ENCODE measurements around the gene SLX1A. TPM values are rescaled to one million over a fixed set of nuclear protein-coding genes. Genes with fewer than 3 reads are reported as not detected.
"Not testable (repeated sequence)": the region's sequence is repeated elsewhere in the genome, so short reads cannot be mapped to it uniquely, and the experiment has no call there.

SLX1A gene
- total RNA-seq, 1 experiment from 2014 or later: 53.2 TPM

- TF ChIP-seq, protein P1, sequence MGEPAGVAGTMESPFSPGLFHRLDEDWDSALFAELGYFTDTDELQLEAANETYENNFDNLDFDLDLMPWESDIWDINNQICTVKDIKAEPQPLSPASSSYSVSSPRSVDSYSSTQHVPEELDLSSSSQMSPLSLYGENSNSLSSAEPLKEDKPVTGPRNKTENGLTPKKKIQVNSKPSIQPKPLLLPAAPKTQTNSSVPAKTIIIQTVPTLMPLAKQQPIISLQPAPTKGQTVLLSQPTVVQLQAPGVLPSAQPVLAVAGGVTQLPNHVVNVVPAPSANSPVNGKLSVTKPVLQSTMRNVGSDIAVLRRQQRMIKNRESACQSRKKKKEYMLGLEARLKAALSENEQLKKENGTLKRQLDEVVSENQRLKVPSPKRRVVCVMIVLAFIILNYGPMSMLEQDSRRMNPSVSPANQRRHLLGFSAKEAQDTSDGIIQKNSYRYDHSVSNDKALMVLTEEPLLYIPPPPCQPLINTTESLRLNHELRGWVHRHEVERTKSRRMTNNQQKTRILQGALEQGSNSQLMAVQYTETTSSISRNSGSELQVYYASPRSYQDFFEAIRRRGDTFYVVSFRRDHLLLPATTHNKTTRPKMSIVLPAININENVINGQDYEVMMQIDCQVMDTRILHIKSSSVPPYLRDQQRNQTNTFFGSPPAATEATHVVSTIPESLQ (CRISPR knock-in tag; IDR thresholded peaks at IDR 0.05): 0 out of 2 replicates have a peak, but pooled peaks have one; percentile 14
- TF ChIP-seq ZNF138 (CRISPR knock-in tag; conservative IDR thresholded peaks at IDR 0.05): no peak
Measured at GRCh38 chr16:30186782-30187555, 6.7 kb upstream of the SLX1A start (continued).

GRCh38 chr16:30187556-30187865, 6.2 kb upstream of the SLX1A start:
- no peak for DNase-seq (ENCODE audit: low spot score)
- Mint-ChIP-seq H3K27me3 (ENCODE audit: low read depth) (peaks cover 17% of the 10 kb centered on the region), H3K9me3 (no peaks in the 10 kb centered on the region), H3K4me3 (no peak overlapping the region), H3K27ac (no peak overlapping the region), H3K36me3 (no peaks in the 10 kb centered on the region), H3K4me1 (peaks cover 7% of the 10 kb centered on the region)
- ChIA-PET POLR2A (no interaction called here), CTCF (interaction anchor here (0.6 to 4.8 kb wide), 10 partner anchors 9 to 447 kb away, joined by 3 to 21 read pairs (median 4); partner anchors contain the start of genes TBX6, YPEL3 and ZNF771)
- ATAC-seq: no peak
- TF ChIP-seq STAT6 (CRISPR knock-in tag; conservative IDR thresholded peaks at IDR 0.05; ENCODE audit: low read depth) (no peak), ESRRA (CRISPR knock-in tag; IDR thresholded peaks at IDR 0.05; ENCODE audit: borderline replicate concordance) (no peak), EMX1 (CRISPR knock-in tag; IDR thresholded peaks at IDR 0.05) (no peak), NFE2L1 (CRISPR knock-in tag; IDR thresholded peaks at IDR 0.05) (no peak)
- TF ChIP-seq, protein P2, sequence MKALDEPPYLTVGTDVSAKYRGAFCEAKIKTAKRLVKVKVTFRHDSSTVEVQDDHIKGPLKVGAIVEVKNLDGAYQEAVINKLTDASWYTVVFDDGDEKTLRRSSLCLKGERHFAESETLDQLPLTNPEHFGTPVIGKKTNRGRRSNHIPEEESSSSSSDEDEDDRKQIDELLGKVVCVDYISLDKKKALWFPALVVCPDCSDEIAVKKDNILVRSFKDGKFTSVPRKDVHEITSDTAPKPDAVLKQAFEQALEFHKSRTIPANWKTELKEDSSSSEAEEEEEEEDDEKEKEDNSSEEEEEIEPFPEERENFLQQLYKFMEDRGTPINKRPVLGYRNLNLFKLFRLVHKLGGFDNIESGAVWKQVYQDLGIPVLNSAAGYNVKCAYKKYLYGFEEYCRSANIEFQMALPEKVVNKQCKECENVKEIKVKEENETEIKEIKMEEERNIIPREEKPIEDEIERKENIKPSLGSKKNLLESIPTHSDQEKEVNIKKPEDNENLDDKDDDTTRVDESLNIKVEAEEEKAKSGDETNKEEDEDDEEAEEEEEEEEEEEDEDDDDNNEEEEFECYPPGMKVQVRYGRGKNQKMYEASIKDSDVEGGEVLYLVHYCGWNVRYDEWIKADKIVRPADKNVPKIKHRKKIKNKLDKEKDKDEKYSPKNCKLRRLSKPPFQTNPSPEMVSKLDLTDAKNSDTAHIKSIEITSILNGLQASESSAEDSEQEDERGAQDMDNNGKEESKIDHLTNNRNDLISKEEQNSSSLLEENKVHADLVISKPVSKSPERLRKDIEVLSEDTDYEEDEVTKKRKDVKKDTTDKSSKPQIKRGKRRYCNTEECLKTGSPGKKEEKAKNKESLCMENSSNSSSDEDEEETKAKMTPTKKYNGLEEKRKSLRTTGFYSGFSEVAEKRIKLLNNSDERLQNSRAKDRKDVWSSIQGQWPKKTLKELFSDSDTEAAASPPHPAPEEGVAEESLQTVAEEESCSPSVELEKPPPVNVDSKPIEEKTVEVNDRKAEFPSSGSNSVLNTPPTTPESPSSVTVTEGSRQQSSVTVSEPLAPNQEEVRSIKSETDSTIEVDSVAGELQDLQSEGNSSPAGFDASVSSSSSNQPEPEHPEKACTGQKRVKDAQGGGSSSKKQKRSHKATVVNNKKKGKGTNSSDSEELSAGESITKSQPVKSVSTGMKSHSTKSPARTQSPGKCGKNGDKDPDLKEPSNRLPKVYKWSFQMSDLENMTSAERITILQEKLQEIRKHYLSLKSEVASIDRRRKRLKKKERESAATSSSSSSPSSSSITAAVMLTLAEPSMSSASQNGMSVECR (CRISPR knock-in tag; IDR thresholded peaks at IDR 0.05; ENCODE audit: borderline replicate concordance): no peak
- TF ChIP-seq, protein P3, sequence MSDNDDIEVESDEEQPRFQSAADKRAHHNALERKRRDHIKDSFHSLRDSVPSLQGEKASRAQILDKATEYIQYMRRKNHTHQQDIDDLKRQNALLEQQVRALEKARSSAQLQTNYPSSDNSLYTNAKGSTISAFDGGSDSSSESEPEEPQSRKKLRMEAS (CRISPR knock-in tag; IDR thresholded peaks at IDR 0.05): 0 out of 2 replicates have a peak, but pooled peaks have one; percentile 1

- H3K4me3 Mint-ChIP-seq: no peak overlapping the region
- POLR2A ChIA-PET: no interaction called here
Measured at GRCh38 chr16:30187971-30188561, 5.6 kb upstream of the SLX1A start.

GRCh38 chr16:30191158-30191557, 2.5 kb upstream of the SLX1A start:
- H3K4me1 Mint-ChIP-seq; ATAC-seq; DNase-seq (ENCODE audit: low spot score); CTCF ChIA-PET; H3K27ac Mint-ChIP-seq; H3K4me3 Mint-ChIP-seq; H3K27me3 Mint-ChIP-seq (ENCODE audit: low read depth); H3K9me3 Mint-ChIP-seq; H3K36me3 Mint-ChIP-seq; POLR2A ChIA-PET: not testable (repeated sequence)

More at GRCh38 chr16:30187971-30188561, 5.6 kb upstream of the SLX1A start:
- H3K36me3 Mint-ChIP-seq: no peaks in the 10 kb centered on the region
- CTCF ChIA-PET: interaction anchor here (0.6 to 4.8 kb wide), 10 partner anchors 10 to 446 kb away, joined by 3 to 21 read pairs (median 4); partner anchors contain the start of genes TBX6, YPEL3 and ZNF771
- H3K27ac Mint-ChIP-seq: no peak overlapping the region
- TF ChIP-seq NR3C1 (CRISPR knock-in tag; conservative IDR thresholded peaks at IDR 0.05; ENCODE audit: low read depth): no peak
- H3K27me3 Mint-ChIP-seq (ENCODE audit: low read depth): peaks cover 14% of the 10 kb centered on the region
- no peak for DNase-seq (ENCODE audit: low spot score)
- ATAC-seq: no peak
- H3K4me1 Mint-ChIP-seq: peaks cover 7% of the 10 kb centered on the region
- no peaks in the 10 kb centered on the region for H3K9me3 Mint-ChIP-seq

DNA sequence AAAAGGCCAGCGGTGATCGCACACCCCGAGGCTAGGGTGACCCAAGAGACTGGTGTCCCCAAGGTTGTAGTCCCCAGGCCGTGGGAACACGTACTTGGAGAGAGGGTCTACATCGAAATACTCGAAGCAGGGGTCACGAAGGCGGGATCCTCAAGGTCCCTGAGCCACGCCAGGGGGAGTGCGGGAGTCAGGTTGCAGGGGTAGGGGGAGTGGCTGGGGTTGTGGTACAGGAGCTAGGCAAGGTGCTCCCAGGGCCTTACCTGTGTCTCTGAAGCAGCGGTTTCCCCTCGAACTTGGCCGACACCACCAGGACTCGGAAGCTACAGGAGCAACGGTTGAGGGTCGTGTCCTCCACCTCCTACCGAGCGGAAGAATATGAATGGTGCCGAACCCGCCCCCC, 577 bp upstream of the SLX1A start:
- H3K36me3 Mint-ChIP-seq; H3K4me1 Mint-ChIP-seq; CTCF ChIA-PET; H3K27me3 Mint-ChIP-seq (ENCODE audit: low read depth); DNase-seq (ENCODE audit: low spot score); H3K27ac Mint-ChIP-seq; H3K4me3 Mint-ChIP-seq; POLR2A ChIA-PET; H3K9me3 Mint-ChIP-seq: not testable (repeated sequence)
- ATAC-seq: peak; percentile 40

GRCh38 chr16:30194172-30194925, 674 bp downstream of the SLX1A start:
- ATAC-seq: peak; percentile 74
- H3K9me3 Mint-ChIP-seq; H3K27me3 Mint-ChIP-seq (ENCODE audit: low read depth); CTCF ChIA-PET; H3K27ac Mint-ChIP-seq; POLR2A ChIA-PET; H3K36me3 Mint-ChIP-seq; H3K4me1 Mint-ChIP-seq; H3K4me3 Mint-ChIP-seq; DNase-seq (ENCODE audit: low spot score): not testable (repeated sequence)
